CD1c-positive myeloid dendritic cell (primary cell): ENCODE measurements around the gene CYP2U1.
"Not testable (repeated sequence)": the region's sequence is repeated elsewhere in the genome, so short reads cannot be mapped to it uniquely, and the experiment has no call there.

ENCODE experiments used
- DNase-seq: peaks from one replicate; pipeline ENCODE4 v3.0.0-alpha.2; 2016; ENCODE audit errors: extremely low spot score

CYP2U1 gene

DNA sequence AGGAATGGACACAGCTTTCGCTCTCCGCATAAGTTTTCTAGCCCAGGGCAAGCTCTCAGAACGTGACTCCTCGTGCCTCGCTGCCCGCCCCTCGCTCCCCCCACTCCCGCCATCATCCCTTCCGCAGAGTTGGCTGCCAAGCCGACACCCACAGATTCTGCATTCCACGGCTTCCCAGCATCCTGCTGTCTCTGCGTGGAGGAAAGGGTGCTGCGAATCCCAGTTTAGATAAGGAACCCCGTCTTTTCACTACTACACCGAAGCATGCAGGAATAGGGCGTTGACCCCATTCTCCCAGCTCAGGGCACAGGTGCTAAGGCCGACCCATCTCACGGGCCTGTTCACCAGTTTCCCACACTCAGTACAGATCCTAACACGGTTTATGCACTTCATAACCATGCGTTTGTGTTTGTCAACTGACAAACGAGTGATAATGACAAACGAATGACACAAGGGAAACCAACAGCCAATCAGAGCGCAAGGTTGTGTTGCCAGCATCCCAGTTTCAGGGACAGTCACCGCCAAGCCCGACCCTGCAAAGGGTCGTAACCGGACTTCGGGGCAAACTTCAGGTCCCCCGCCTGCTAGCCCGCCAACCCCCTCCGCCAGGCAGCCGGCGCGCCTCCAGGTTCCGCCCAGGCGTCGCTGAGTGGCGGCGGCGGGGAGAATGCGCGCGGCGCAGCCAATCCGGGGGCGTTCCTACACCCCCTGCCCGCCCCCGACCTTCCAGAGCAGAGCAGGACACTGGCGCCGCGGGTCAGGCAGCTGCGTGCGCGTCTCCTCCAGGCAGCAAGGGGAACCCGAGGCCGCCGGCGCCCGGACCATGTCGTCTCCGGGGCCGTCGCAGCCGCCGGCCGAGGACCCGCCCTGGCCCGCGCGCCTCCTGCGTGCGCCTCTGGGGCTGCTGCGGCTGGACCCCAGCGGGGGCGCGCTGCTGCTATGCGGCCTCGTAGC is at the start of gene CYP2U1:
Gene CYP2U1 (plus strand): TSS at position 729 of the 954 bp plus-strand sequence. CDS start 95 bp downstream, at position 824.
- peak; percentile 77 for DNase-seq

DNA sequence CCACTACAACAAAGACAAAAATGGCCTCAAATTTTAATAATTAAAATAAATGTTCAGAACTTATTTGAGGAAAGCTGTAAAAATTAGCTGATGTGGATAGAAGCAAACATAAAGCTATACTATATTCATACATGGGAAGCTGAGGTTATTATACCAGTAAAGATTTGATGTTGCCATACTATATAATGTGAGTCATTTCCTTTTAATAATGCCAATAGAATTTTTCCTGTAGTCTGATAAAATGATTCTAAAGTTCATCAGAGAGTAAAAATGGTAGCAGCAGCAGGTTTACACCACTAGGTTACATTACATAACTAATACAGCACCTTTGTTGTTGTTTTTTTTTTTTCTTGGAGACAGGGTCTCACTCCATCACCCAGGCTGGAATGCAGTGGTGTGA is 45.5 kb upstream of the CYP2U1 start:
- no peak for DNase-seq

DNA sequence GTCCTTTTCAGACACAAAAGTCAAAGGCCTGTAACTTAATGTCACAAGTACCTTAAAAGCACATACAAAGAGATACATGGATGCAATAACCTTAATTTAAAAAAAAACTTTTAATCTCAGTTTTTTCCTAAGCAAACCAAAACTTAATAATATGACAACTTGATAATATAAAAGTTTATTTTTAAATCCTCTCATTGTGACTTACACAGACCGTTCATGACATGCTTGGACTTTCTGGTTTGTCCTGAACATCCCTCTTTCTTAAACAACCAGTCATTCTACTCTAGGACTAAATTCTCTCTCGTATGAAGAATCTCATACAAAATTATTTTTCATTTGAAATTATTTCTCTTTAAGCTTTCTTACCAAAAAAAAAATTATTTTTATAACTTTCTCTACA is 43.1 kb upstream of the CYP2U1 start:
- DNase-seq = no peak

DNA sequence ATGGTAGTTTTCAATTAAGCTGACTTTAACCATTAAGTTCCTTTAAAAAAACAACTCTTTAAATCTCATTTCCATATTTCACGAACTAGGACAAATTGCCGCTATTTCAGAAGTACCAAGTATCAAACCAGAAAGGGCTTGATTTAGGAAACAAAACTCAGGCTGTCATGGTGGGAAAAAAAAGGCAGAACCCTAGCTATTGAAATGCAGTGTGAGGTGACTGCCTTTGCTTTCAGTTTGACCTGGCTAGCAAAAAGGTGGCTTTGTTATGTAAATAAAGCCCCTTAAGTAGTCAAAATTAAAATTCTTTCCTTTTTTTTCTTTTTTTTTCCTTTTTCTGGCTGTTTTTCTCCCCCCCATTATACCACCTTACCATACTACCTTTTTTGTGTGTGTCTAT is 40.6 kb upstream of the CYP2U1 start:
- no peak for DNase-seq

DNA sequence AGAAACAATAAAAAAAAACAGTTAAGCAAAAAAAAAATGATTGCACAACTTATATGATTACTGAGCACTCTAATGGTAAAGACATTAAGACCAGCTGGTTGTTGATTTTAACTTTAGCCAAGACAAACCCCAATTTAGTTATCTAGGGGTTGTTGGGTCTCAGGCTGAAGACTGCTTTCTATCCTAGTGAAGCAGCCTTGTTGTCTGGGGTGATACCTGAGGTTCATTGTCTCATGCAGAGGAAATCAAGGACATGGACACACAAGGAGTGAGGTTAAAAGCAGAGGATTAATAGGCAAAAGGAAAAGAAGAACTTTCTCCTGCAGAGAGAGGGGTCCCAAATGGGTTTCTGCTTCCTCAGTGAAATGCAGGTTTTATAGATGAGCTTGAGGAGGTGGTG is 40.0 kb upstream of the CYP2U1 start:
- no peak for DNase-seq

DNA sequence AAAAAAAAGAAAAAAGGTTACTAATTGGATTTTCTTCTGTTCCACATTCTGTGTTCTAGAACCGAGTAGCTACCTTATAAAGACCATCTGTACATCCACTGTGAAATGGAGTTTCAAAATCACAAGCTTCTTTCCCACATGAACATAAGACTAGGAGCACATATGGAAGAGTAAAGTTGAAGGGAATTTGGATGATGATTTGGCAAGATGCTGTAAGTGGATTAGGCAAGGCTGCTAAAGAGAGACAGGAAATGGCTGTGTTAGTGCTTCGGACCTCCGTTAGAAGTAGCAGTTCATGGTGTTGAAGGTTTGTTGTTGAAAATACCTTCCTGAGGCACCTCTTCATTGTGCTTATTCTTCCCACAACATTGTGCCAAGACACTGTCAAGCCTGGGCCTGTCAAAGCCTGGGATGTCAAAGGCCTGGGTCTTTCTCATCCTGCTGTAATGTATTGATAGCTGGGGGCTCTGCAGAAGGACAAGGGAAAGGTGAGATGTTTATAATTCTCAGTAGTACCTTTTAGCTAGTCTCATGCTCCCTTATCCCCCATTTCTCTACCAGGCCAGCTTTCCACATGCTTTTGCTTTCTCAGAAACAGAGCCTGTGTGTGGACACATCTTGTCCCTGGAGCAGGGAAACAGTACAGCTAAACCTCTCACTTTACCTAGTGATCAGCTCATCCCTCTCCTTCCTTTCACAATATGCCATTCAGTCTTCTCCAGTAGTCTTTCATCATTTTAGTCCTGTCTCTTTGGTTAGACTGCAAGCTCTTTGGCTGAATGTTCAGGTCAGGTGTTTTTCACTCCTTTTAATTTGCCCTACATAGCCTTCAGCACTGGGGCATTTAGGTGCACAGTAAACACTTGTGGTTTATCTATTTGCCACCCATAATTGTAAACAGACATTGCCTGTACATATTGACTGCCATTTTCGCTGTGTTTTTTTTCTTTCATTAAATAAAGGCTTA is 37.9 kb upstream of the CYP2U1 start:
- DNase-seq = no peak

DNA sequence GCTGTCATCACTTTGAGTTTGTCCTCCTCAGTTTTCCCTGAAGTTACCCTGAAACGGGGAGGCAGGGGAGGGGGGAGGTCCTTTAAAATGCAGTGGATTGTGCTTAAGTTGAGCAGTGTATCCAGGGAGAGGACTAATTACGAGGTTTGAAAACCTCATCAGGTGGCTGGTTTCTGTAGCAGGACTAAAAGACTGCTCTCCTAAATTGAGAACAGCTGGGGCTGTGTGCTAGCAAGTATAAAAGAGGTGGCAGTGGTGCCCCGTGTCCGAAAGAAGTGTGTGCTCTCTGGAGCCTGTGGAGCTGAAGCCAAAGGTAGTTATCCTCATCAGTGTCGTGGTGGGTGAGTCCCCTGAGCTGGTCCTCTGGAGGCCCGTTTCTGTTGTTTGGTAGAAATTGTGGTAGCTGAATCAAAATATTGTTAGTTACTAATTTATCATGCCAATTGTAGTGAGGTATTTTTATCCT is 37.2 kb upstream of the CYP2U1 start:
- no peak for DNase-seq

DNA sequence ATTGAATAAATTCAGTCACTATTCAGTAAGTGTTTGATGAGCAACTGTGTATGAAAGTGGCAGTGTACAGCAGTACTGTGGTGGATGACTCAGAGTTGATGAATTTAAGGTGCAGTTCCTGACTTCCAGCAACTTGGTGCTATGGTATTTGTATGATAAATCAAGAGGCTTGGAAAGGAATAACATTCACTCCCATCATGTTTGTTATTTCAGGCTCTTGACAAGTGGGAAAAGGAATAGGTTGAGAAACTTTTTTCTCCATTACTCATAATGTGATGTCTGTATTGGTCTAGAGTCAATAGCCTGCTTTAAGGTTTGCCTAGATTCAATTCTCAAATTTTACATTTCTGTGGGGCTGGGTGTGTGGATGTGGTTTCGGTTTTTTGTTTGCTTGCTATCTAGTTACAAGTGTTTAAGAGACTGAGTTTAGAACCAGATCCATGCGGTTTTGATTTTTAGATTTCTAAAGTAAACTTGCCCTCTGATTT is 35.1 kb upstream of the CYP2U1 start:
- no peak for DNase-seq

DNA sequence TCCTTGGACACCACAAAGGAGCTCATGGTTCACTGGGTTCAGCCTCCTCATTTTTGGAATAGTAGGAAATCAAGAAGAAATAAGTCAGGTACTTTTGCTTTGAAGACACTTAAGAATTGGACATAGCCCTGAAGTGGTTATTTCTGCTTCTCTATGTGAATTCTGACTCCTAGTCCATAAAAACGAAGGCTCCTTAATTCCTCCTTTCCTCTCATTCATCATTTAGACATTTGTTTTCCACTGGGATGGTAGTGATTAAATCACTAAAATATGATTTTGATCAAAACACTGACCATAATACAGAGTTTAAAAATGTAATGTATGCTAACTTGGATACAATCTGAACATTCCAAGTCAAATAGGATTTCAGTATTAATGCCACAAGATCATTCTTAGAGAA is 34.7 kb upstream of the CYP2U1 start:
- no peak for DNase-seq

DNA sequence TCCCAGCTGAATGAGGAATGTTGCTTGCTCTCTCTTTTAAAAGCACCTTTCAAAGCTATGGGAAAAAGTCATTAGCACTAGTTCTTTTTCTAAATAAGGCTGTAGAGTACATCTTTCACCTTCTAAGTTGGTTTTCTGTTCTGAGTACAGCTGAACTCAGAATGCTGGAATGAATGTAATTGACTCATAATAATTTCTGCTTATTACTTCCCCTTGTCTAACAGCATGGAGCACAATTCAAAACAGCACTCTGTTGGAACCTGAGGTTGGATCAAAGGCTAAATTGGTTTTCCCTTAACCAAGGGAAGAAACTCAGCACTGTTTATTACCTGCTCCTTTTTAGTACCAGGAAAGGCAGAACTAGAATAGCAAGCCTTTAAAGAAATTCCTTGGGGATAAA is 33.5 kb upstream of the CYP2U1 start:
- DNase-seq = no peak

DNA sequence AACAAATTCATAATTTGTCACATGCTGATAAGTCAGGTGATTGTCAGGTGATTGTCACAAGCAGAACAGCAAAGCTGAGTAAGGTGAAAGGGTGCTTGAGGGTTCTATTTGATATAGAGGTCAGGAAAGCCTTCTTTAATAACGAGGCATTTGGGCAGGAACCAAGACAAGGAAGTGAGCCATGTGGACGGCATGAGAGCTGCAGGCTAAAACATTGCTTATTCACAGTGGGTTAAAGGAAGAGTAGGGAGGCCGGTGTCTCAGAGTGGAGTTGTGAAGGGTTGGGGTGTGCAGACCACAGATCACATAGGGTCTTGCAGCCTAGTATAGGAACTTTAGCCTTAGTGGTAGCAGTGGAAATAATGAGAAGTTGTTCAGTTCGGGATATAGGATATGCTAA is 31.3 kb upstream of the CYP2U1 start:
- no peak for DNase-seq

DNA sequence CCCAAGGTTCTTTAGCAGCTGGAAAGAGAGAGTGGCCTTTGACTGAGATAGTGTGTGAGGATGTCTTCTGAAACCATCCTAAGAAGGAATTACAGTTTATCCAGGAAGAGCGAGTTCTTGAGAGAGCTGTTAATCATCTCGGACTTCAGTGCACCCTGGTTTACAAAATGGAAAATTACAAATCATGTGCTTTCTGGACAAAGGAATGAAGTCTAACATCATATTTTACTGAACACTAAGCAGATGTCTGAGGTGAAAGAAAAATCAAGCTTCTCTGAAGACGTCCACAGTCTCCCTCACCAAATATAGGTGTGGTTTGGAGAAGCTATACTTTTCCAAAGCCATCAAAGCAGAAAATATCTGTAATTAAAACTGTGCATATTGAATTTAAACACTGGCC is 30.8 kb upstream of the CYP2U1 start:
- no peak for DNase-seq

DNA sequence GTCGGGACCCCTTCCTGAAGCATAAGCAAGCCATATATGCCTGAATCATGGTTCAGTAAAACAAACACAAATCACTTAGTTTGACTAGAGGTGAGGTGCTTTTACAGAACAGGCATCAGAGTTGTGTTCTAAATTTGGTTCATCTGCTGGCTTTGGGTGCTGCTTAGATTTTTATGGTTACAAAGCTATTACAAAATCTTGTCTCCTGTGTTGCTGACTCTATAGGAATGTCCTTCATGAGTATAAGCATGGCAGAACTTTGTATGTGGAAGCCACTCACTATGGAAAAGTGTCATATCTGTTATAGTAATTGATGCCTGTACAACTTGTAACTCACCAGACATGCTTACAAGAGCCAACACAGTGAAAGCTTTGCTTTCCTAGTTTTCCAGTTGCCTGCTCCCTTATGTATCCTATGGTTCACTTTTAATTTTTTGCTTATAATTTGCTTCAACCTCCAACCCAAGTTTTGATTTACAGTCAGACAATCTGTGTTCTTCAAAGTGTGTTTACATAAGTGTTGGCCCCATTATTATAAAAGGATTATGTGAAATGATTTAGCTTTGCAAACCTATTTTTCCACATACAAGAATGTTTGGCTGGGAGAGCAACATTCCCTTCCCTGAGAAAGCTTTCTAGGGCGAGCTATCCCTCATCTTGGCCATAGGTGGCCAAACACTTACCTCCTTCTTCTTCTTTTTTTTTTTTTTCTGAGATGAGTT is 30.0 kb upstream of the CYP2U1 start:
- DNase-seq = no peak

DNA sequence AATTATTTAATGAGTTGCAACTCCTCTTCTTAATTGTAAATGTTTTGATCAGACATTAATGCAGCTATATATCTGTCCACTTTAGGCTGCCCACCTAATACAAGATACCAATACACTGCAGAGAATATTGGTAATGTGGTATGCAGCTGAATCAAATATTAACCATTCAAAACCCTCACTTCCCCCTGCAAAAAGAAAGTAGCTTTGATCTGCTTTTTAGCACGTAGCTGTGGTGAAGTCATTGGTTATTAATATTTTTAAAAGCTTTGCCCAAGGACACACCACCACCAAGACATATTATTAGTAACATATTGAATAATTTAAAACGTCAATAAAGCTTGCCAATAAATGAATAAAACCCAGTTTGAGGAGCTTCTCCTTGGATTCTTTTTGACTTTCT is 28.6 kb upstream of the CYP2U1 start:
- DNase-seq = no peak

DNA sequence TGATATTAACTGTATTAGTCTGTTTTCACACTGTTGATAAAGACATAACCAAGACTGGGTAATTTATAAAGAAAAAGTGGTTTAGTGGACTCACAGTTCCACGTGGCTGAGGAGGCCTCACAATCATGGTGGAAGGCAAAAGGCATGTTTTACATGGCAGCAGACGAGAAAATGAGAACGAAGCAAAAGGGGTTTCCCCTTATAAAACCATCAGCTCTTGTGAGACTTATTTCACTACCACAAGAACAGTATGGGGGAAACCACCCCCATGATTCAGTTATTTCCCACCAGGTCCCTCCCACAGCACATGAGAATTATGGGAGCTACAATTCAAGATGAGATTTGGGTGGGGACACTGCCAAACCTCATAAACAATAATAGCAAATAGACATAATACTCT is 26.3 kb upstream of the CYP2U1 start:
- DNase-seq = not testable (repeated sequence)

DNA sequence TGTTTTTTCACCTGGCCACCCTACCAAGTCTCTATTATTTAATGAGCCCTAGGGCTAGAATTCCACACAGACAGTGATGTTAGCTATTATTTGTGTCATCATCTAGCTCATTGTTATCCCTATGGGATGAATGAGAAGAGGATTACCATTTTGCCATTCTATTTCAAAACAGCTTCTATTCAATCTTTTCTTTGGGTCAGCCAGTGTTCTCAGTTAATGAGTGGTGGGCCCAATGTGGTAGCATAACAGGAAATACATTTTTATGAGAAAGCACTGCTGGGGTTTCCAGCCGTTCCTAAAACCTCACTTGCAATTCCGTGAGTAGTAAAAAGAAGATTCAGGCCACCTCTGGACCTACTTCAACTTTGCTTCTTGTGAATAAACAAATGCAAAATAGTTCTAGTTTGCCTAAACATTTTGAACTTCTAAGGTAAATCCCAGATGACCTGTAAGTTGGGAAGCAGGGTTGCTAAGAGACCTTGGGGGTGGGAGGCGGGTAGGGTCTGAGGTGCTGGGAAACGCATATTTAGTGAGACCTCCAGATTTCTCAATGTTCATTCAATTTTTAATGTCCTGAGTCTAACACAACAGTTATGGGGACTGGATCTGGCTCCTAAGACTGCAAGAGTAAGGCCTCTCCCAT is 24.8 kb upstream of the CYP2U1 start:
- no peak for DNase-seq

DNA sequence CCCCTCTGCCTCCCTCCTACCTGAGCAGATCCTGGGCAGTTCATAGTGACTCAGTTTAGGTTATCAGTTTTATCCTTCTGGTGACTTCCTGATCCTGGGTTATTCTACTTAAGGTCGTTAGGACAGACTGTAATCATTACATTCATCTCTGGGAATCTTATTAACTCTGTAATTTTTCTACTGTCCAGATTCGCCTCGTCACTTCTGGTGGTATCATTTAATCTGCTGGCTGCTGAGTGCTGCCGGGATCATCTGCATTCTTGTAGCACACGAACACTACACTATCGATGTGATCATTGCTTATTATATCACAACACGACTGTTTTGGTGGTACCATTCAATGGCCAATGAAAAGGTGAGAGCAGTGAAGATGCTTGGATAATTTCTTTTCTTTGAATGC is 23.0 kb upstream of the CYP2U1 start:
- DNase-seq = no peak

DNA sequence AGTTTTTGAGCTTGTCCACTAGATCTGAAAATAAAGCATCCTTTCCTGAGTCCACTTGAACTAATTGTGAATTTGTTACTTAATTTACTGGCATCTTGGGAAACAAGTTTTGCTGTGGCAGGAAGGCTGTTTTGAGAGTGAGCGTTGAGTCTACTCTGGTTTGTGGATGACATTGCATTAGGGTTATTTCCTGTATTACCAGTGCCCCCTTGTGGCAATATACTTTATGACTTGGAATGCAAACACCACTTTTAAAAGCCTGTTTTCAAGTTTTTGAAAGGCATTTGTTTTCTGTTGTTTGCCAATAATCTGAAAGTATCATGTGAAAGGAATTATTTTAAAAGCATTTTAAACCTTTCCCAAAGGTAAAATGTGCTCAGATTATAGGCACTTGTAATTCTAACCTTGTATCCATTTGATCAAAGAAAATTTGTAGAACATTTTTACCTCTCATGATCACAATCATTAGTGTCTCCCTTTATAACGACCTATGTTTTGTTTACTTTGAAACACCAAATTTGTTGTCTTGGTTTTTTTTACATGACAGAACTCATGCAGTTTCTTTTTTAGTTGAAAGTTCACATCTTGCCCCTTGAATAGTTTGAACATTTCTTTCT is 18.0 kb upstream of the CYP2U1 start:
- DNase-seq = peak; percentile 83

DNA sequence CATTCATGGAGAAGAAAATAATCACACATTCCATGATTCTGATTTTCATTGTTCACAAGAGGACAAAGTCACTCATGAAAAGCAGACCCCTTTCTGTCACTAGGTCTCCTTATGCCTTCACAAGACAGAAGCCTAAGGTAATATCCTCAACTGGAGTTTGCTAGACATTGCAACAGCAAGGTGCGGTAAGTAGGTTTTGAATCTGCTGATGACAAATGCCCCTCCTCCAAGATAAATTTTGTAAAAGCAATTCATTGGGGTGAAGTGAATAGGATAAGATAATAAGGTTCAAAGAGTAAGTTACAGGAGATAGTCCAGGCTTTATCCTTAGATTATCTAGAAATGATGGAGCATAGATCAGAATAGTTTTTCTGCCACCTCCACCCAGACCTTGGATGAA is 16.1 kb upstream of the CYP2U1 start:
- no peak for DNase-seq

DNA sequence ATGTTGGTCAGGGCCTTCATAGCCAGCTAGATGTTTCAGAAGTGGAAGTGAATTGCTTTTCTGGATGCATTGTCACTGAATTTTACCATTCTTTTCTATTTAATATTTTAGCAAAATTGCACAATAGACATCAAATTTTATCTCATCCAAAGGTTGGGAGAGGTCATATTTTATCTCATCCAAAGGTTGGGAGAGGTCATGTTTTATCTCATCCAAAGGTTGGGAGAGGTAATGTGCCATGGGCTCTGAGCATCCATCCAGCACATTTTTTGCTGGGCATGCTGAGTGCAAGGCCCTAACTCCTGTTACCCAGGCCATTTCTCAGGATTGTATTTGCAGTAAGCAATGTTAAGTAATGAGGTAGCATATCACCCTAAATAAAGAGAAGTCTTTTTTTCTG is 14.7 kb upstream of the CYP2U1 start:
- no peak for DNase-seq

DNA sequence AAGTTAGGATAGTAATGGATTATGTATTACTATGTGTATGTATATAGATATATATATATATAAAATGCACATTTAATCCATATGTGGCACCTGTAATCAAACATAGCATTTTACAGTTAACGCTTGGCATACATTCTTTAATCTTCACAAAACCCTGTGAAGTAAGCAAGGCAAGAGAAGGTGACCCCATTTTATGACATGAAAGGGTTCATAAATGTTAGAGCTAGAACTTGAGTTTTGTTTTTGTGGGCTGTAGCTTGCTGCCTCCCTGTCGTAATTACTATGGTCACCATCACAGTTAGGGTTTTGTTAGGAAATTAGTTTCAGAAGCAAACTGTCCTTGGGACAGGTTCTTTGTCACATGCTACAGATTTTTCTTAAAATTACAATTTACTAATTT is 13.8 kb upstream of the CYP2U1 start:
- no peak for DNase-seq
